Measurements from ENCODE around the gene EIF2AK2. TPM values are rescaled to one million over a fixed set of nuclear protein-coding genes. Genes with fewer than 3 reads are reported as not detected.

Gene EIF2AK2
- total RNA-seq, 1 experiment from 2014 or later, result 14.5 TPM

GRCh38 chr2:37171624-37171950 lies 14.8 kb upstream of the EIF2AK2 start:
- DNase-seq (ENCODE audit: low spot score), result no peak

GRCh38 chr2:37168217-37168981 lies 11.6 kb upstream of the EIF2AK2 start:
- peak; percentile 64 for DNase-seq (ENCODE audit: low spot score)

- peak; percentile 25 for DNase-seq (ENCODE audit: low spot score)
Measured at GRCh38 chr2:37167636-37168180, 10.9 kb upstream of the EIF2AK2 start.

GRCh38 chr2:37164757-37165156 lies 8.0 kb upstream of the EIF2AK2 start:
- DNase-seq (ENCODE audit: low spot score), result no peak

GRCh38 chr2:37156071-37156856 lies 516 bp downstream of the EIF2AK2 start:
- DNase-seq (ENCODE audit: low spot score), result peak; percentile 51

- no peak for DNase-seq (ENCODE audit: low spot score)
Measured at GRCh38 chr2:37154785-37155184, 2.0 kb downstream of the EIF2AK2 start.

- no peak for DNase-seq (ENCODE audit: low spot score)
Measured at GRCh38 chr2:37153224-37153623, 3.6 kb downstream of the EIF2AK2 start.

GRCh38 chr2:37149626-37150322 lies 7.0 kb downstream of the EIF2AK2 start:
- DNase-seq (ENCODE audit: low spot score), result peak; percentile 60

- peak; percentile 83 for DNase-seq (ENCODE audit: low spot score)
Measured at GRCh38 chr2:37148325-37148724, 8.5 kb downstream of the EIF2AK2 start.

- DNase-seq (ENCODE audit: low spot score), result no peak
Measured at GRCh38 chr2:37146062-37146461, 10.7 kb downstream of the EIF2AK2 start.

- DNase-seq (ENCODE audit: low spot score), result no peak
Measured at GRCh38 chr2:37143974-37144373, 12.8 kb downstream of the EIF2AK2 start.

GRCh38 chr2:37142546-37142945 lies 14.2 kb downstream of the EIF2AK2 start:
- no peak for DNase-seq (ENCODE audit: low spot score)

- DNase-seq (ENCODE audit: low spot score), result no peak
Measured at GRCh38 chr2:37132914-37133313, 23.9 kb downstream of the EIF2AK2 start.

GRCh38 chr2:37125416-37125815 lies 31.4 kb downstream of the EIF2AK2 start:
- DNase-seq (ENCODE audit: low spot score), result no peak

GRCh38 chr2:37119157-37119556 lies 37.6 kb downstream of the EIF2AK2 start:
- no peak for DNase-seq (ENCODE audit: low spot score)

- DNase-seq (ENCODE audit: low spot score), result no peak
Measured at GRCh38 chr2:37117566-37117965, 39.2 kb downstream of the EIF2AK2 start.

GRCh38 chr2:37111958-37112357 lies 44.8 kb downstream of the EIF2AK2 start:
- DNase-seq (ENCODE audit: low spot score), result no peak

- no peak for DNase-seq (ENCODE audit: low spot score)
Measured at GRCh38 chr2:37110306-37111212, 46.2 kb downstream of the EIF2AK2 start.

- no peak for DNase-seq (ENCODE audit: low spot score)
Measured at GRCh38 chr2:37109523-37109922, 47.3 kb downstream of the EIF2AK2 start.

GRCh38 chr2:37105150-37105549 lies 51.6 kb downstream of the EIF2AK2 start:
- no peak for DNase-seq (ENCODE audit: low spot score)

- no peak for DNase-seq (ENCODE audit: low spot score)
Measured at GRCh38 chr2:37104178-37104577, 52.6 kb downstream of the EIF2AK2 start.
